ENCODE data around the gene DCTD. TPM values are rescaled to one million over a fixed set of nuclear protein-coding genes. Genes with fewer than 3 reads are reported as not detected.

The DCTD gene
- total and polyA plus RNA-seq, 2 of the 13 experiments (the other 11 are each of a cell fraction or from before 2014, with no cell fraction given) = 85.1 to 95.3 TPM

GRCh38 chr4:182877326-182877883, 39.8 kb downstream of the DCTD start (continued):
- TF ChIP-seq TARDBP (CRISPR knock-in tag; IDR thresholded peaks at IDR 0.05) (peak; percentile 93), PHB2 (IDR thresholded peaks at IDR 0.05; ENCODE audit: partially characterized antibody) (no peak), ZBTB39 (CRISPR knock-in tag; IDR thresholded peaks at IDR 0.05) (no peak), PTBP1 (IDR thresholded peaks at IDR 0.05; ENCODE audit: low read depth, low read length, poor library complexity, severe bottlenecking) (no peak), CHD2 (IDR thresholded peaks at IDR 0.05; ENCODE audit: low read depth, low read length) (0 out of 2 replicates have a peak, but pooled peaks have one; percentile 23), ZNF644 (CRISPR knock-in tag; IDR thresholded peaks at IDR 0.05; ENCODE audit: low read depth) (peak; percentile 62), NFRKB (IDR thresholded peaks at IDR 0.05) (no peak), ZNF879 (CRISPR knock-in tag; IDR thresholded peaks at IDR 0.05) (no peak), SETDB1 (CRISPR knock-in tag; IDR thresholded peaks at IDR 0.05; ENCODE audit: borderline replicate concordance) (0 out of 2 replicates have a peak, but pooled peaks have one; percentile 35), PAX8 (CRISPR knock-in tag; IDR thresholded peaks at IDR 0.05; ENCODE audit: borderline replicate concordance) (no peak), PAF1 (CRISPR knock-in tag; IDR thresholded peaks at IDR 0.05) (no peak), NFE2L2 (IDR thresholded peaks at IDR 0.05; ENCODE audit: low read length) (no peak), ATF7-NPFF (CRISPR knock-in tag; IDR thresholded peaks at IDR 0.05; ENCODE audit: low read depth) (no peak), ZNF33B (CRISPR knock-in tag; IDR thresholded peaks at IDR 0.05) (no peak), ZNF652 (CRISPR knock-in tag; IDR thresholded peaks at IDR 0.05; ENCODE audit: borderline replicate concordance, low read depth) (no peak; the same call in 1 of the 2 replicates), RFXAP (CRISPR knock-in tag; IDR thresholded peaks at IDR 0.05; ENCODE audit: borderline replicate concordance) (0 out of 2 replicates have a peak, but pooled peaks have one; percentile 49), ZNF550 (CRISPR knock-in tag; IDR thresholded peaks at IDR 0.05; ENCODE audit: borderline replicate concordance) (no peak), ZNF792 (CRISPR knock-in tag; IDR thresholded peaks at IDR 0.05) (peak; percentile 62; the same call in 1 of the 2 replicates), CBX2 (IDR thresholded peaks at IDR 0.05; ENCODE audit: low read depth, low read length) (no peak), CBX2 (CRISPR knock-in tag; IDR thresholded peaks at IDR 0.05; ENCODE audit: low read depth) (no peak), MAFF (IDR thresholded peaks at IDR 0.05; ENCODE audit: low read depth, low read length) (no peak), ZNF234 (CRISPR knock-in tag; conservative IDR thresholded peaks at IDR 0.05) (no peak), EED (CRISPR knock-in tag; IDR thresholded peaks at IDR 0.05) (no peak), ZNF296 (CRISPR knock-in tag; conservative IDR thresholded peaks at IDR 0.05) (no peak), ZNF720 (CRISPR knock-in tag; IDR thresholded peaks at IDR 0.05) (no peak)
- TF ChIP-seq, protein P1, sequence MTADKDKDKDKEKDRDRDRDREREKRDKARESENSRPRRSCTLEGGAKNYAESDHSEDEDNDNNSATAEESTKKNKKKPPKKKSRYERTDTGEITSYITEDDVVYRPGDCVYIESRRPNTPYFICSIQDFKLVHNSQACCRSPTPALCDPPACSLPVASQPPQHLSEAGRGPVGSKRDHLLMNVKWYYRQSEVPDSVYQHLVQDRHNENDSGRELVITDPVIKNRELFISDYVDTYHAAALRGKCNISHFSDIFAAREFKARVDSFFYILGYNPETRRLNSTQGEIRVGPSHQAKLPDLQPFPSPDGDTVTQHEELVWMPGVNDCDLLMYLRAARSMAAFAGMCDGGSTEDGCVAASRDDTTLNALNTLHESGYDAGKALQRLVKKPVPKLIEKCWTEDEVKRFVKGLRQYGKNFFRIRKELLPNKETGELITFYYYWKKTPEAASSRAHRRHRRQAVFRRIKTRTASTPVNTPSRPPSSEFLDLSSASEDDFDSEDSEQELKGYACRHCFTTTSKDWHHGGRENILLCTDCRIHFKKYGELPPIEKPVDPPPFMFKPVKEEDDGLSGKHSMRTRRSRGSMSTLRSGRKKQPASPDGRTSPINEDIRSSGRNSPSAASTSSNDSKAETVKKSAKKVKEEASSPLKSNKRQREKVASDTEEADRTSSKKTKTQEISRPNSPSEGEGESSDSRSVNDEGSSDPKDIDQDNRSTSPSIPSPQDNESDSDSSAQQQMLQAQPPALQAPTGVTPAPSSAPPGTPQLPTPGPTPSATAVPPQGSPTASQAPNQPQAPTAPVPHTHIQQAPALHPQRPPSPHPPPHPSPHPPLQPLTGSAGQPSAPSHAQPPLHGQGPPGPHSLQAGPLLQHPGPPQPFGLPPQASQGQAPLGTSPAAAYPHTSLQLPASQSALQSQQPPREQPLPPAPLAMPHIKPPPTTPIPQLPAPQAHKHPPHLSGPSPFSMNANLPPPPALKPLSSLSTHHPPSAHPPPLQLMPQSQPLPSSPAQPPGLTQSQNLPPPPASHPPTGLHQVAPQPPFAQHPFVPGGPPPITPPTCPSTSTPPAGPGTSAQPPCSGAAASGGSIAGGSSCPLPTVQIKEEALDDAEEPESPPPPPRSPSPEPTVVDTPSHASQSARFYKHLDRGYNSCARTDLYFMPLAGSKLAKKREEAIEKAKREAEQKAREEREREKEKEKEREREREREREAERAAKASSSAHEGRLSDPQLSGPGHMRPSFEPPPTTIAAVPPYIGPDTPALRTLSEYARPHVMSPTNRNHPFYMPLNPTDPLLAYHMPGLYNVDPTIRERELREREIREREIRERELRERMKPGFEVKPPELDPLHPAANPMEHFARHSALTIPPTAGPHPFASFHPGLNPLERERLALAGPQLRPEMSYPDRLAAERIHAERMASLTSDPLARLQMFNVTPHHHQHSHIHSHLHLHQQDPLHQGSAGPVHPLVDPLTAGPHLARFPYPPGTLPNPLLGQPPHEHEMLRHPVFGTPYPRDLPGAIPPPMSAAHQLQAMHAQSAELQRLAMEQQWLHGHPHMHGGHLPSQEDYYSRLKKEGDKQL (CRISPR knock-in tag; IDR thresholded peaks at IDR 0.05; ENCODE audit: low read depth) = no peak

Measured in HepG2 (cell line).